Skin epidermis (tissue), 12 donors: ENCODE data around the gene MRPL22.
"Not testable (repeated sequence)": the region's sequence is repeated elsewhere in the genome, so short reads cannot be mapped to it uniquely, and the experiment has no call there.

Experiments
- H3K27ac ChIP-seq, 21 experiments: fragments of 200-600 bp; sonication (generic) in 11 of 21; one replicate each; pipeline ENCODE4 v1.5.0; 2020; ENCODE audit warnings: mild to moderate bottlenecking in 3 of 21, inconsistent platforms in 2 of 21, moderate library complexity in 2 of 21
- H3K4me3 ChIP-seq, 7 experiments: fragments of 200-600 bp; sonication (generic) in 2 of 7; one replicate each; pipeline ENCODE4 v1.5.0; 2020; ENCODE audit warnings: inconsistent platforms in 2 of 7, mild to moderate bottlenecking in 2 of 7, moderate library complexity in 1 of 7

Gene MRPL22

DNA sequence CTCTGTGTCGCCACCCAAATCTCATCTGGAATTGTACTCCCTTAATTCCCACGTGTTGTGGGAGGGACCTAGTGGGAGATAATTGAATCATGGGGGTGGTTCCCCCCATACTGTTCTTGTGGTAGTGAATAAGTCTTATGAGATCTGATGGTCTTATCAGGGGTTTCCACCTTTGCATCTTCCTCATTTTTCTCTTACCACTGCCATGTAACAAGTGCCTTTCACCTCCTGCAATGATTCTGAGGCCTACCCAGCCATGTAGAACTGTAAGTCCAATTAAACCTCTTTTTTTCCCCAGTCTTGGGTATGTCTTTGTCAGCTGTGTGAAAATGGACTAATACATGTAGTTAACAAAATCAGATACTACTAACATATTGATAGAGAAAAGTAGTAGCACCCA lies 37.4 kb downstream of the MRPL22 start:
- not testable (repeated sequence) for H3K4me3 ChIP-seq, H3K27ac ChIP-seq

DNA sequence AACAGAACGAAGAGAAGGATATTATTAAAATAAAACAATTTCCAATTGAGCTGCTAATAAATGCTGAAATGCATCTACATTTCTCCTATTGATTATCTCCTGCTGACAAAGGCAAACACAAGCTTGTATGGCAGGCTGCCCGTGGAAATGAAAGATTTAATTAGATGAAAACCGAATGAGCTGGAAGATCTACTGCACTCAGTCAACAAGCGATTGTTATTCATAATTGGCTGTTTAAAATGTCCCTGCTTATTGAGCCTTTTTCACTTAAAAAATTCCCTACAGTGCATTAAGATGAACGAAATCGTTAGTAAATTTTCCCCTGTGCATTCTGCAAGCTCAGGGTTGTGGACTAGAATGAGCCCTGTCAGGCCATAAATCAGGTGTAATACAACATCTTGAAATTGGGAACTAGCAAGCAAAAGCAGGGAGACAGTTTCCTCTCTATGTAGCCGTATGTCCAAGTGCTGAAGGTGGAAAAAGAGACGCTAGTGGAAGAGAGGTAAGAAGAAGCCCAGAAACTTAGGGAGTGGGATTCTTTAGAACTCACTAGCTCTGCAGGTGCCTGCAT lies 44.2 kb downstream of the MRPL22 start:
- Histone ChIP-seq H3K4me3 (no peak overlapping the region), H3K27ac (no peak overlapping the region)

DNA sequence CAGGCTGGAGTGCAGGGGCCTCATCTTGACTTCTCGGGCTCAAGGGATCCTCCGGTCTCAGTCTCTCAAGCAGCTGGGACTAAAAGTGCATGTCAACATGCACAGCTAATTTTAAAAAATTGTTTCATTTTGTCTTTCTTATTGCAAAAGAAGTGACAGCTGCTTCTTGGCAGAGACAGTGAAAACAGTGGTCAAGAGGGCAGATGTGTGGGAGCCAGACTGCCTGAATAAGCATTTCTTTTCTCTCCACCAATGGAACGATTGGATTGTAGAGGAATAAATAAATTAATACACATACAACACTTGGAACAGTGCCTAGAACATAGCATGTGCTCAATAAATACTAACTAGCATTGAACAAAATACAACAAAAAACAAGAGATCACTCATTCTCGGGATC lies 45.3 kb downstream of the MRPL22 start:
- no peak overlapping the region for H3K4me3 ChIP-seq
- H3K27ac ChIP-seq, result no peak overlapping the region

- Histone ChIP-seq H3K4me3 (no peak overlapping the region), H3K27ac (no peak overlapping the region)
These were observed 48.8 kb downstream of the MRPL22 start for GRCh38 chr5:154989626-154990025.

GRCh38 chr5:154993461-154993860 lies 52.6 kb downstream of the MRPL22 start:
- H3K27ac ChIP-seq, result no peak overlapping the region
- H3K4me3 ChIP-seq, result no peak overlapping the region

GRCh38 chr5:154995679-154996078 lies 54.8 kb downstream of the MRPL22 start:
- H3K27ac ChIP-seq, result no peak overlapping the region

GRCh38 chr5:154997746-154998145 lies 56.9 kb downstream of the MRPL22 start:
- Histone ChIP-seq H3K27ac (no peak overlapping the region), H3K4me3 (no peak overlapping the region)

More at GRCh38 chr5:154995679-154996078, 54.8 kb downstream of the MRPL22 start:
- no peak overlapping the region for H3K4me3 ChIP-seq

DNA sequence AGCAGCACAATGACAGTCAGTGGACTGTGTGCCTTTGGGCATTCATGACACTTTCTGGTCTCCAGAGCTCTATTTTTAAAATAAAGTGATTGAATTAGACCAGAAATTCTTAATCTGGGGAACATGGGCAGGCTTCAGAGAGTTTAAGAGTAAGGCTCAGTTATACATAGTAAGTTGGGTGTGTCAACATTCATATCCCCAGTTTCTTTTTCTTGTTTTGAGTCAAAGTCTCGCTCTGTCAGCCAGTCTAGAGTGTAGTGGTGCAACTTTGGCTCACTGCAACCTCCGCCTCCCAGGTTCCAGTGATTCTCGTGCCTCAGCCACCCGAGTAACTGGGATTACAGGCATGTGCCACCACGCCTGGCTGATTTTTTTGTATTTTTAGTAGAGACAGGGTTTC lies 59.0 kb downstream of the MRPL22 start:
- H3K27ac ChIP-seq, result no peak overlapping the region
- H3K4me3 ChIP-seq, result no peak overlapping the region

- no peak overlapping the region for H3K4me3 ChIP-seq
- H3K27ac ChIP-seq, result no peak overlapping the region
These were observed 60.6 kb downstream of the MRPL22 start for GRCh38 chr5:155001523-155001922.

- not testable (repeated sequence) for H3K27ac ChIP-seq, H3K4me3 ChIP-seq
These were observed 61.8 kb downstream of the MRPL22 start for GRCh38 chr5:155002722-155003121.

DNA sequence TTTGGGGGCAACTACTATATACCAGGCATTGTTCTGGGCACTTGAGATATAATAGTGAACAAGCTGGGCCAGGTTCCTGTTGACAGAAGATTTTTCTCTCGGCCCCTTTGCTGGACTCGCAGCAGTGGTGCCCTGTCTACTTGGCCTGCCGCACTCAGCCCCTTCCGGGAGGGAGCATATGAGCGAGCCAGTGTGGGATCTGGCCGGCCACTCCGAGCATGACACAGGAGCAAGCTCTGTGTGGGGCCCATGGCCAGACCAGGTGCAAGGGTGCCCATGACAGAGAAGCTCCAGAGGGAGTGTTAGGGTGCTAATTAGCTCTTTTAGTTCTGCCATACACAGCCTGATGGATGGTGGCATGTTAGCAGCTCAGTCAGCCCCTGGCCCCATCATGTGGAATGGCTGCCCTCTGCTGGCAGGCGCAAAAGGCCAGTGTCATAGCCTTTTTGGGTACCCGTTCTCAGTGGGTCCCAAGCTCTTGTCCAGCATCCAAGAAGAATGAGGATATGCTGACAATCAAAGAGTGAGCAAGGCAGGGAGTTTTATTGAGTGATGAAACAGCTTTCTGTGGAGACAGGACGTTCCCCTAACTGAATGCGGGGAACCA lies 63.4 kb downstream of the MRPL22 start:
- H3K27ac ChIP-seq, result no peak overlapping the region
- no peak overlapping the region for H3K4me3 ChIP-seq

GRCh38 chr5:155006265-155006664 lies 65.4 kb downstream of the MRPL22 start:
- not testable (repeated sequence) for H3K4me3 ChIP-seq, H3K27ac ChIP-seq

- Histone ChIP-seq H3K27ac (no peak overlapping the region), H3K4me3 (no peak overlapping the region)
These were observed 67.8 kb downstream of the MRPL22 start for GRCh38 chr5:155008669-155009068.

DNA sequence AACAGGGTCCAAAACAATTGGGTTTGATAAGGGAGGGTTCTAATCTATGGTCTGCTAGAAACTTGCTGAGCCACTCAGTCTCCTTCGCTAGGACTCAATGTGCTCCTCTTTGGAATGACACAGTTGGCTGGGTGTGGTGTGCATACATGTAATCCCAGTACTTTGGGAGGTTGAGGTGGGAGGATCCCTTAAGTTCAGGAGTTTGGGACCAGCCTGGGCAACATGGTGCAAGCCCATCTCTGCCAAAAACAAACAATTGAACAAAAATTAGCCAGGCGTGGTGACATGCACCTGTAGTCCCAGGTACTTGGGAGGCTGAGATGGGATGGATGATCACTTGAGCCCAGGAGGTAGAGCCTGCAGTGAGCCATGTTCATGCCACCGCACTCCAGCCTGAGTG lies 70.0 kb downstream of the MRPL22 start:
- H3K4me3 ChIP-seq, result no peak overlapping the region
- no peak overlapping the region for H3K27ac ChIP-seq

GRCh38 chr5:155013526-155013925 lies 72.7 kb downstream of the MRPL22 start, which contains the start of gene KIF4B:
TSS of gene KIF4B (plus strand) at chr5:155013755. CDS start at chr5:155013860, 105 bp downstream.
- Histone ChIP-seq H3K27ac (no peak within 1 kb of the TSS), H3K4me3 (no peak within 1 kb of the TSS)

- Histone ChIP-seq H3K27ac (no peak overlapping the region), H3K4me3 (no peak overlapping the region)
These were observed 74.4 kb downstream of the MRPL22 start for GRCh38 chr5:155015239-155015638.

DNA sequence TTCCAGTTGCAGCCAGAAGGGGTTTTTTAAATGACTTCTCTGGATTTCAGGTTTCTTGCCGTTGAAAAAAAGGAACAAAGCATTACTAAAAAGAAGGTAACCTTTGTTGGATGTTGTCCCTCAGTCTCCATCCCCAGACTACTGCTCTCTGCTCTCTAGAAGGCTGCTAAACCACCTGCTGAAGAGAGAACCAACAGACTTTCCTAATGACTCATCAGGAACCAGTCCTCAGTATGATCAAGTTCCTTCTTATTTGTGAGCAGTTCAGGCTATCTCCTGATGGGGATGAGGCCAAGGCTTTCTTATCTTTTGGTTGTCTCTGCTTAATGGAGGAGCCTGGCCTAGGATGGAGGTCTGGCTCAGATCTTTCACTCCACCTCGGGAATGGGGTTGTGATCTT lies 76.7 kb downstream of the MRPL22 start:
- no peak overlapping the region for H3K4me3 ChIP-seq
- H3K27ac ChIP-seq, result no peak overlapping the region
